ENCODE data around the gene WDR64.

The WDR64 gene

GRCh38 chr1:241713316-241713715, 61.2 kb downstream of the WDR64 start:
- peaks cover 0 to 4% (median 2%) of the 10 kb centered on the region in 5 donors for H3K27me3 ChIP-seq (ENCODE audit: control insufficient read depth in 5 of 5, insufficient read depth in 4 of 5, low read length in 5 of 5)
- H3K9me3 ChIP-seq (ENCODE audit: control insufficient read depth in 5 of 5, low read length in 5 of 5): no peaks in the 10 kb centered on the region
- H3K36me3 ChIP-seq (ENCODE audit: control insufficient read depth in 5 of 5, insufficient read depth in 5 of 5, low read length in 5 of 5): no peaks in the 10 kb centered on the region
- no peaks in the 10 kb centered on the region for H3K4me1 ChIP-seq (ENCODE audit: control insufficient read depth in 5 of 5, insufficient read depth in 5 of 5, low read length in 5 of 5)
- no peak overlapping the region for H3K4me3 ChIP-seq (ENCODE audit: low read depth in 1 of 5, low read length in 5 of 5)
- no peak overlapping the region for H3K9ac ChIP-seq (ENCODE audit: low read length in 5 of 5)
- no peak overlapping the region for H3K27ac ChIP-seq (ENCODE audit: low read depth, low read length)

GRCh38 chr1:241714321-241715218, 62.5 kb downstream of the WDR64 start:
- no peak overlapping the region for H3K4me3 ChIP-seq (ENCODE audit: low read depth in 1 of 5, low read length in 5 of 5)
- H3K27me3 ChIP-seq (ENCODE audit: control insufficient read depth in 5 of 5, insufficient read depth in 4 of 5, low read length in 5 of 5): peaks cover 0 to 5% (median 2%) of the 10 kb centered on the region in 5 donors
- no peaks in the 10 kb centered on the region for H3K4me1 ChIP-seq (ENCODE audit: control insufficient read depth in 5 of 5, insufficient read depth in 5 of 5, low read length in 5 of 5)
- H3K9me3 ChIP-seq (ENCODE audit: control insufficient read depth in 5 of 5, low read length in 5 of 5): no peaks in the 10 kb centered on the region
- H3K9ac ChIP-seq (ENCODE audit: low read length in 5 of 5): no peak overlapping the region
- H3K36me3 ChIP-seq (ENCODE audit: control insufficient read depth in 5 of 5, insufficient read depth in 5 of 5, low read length in 5 of 5): no peaks in the 10 kb centered on the region
- H3K27ac ChIP-seq (ENCODE audit: low read depth, low read length): no peak overlapping the region

GRCh38 chr1:241715435-241715834, 63.4 kb downstream of the WDR64 start:
- Histone ChIP-seq H3K27me3 (ENCODE audit: control insufficient read depth in 5 of 5, insufficient read depth in 4 of 5, low read length in 5 of 5) (peaks cover 0 to 5% (median 2%) of the 10 kb centered on the region in 5 donors), H3K4me3 (ENCODE audit: low read depth in 1 of 5, low read length in 5 of 5) (no peak overlapping the region), H3K4me1 (ENCODE audit: control insufficient read depth in 5 of 5, insufficient read depth in 5 of 5, low read length in 5 of 5) (no peaks in the 10 kb centered on the region), H3K27ac (ENCODE audit: low read depth, low read length) (no peak overlapping the region), H3K9ac (ENCODE audit: low read length in 5 of 5) (no peak overlapping the region), H3K9me3 (ENCODE audit: control insufficient read depth in 5 of 5, low read length in 5 of 5) (no peaks in the 10 kb centered on the region), H3K36me3 (ENCODE audit: control insufficient read depth in 5 of 5, insufficient read depth in 5 of 5, low read length in 5 of 5) (no peaks in the 10 kb centered on the region)

- Histone ChIP-seq H3K27ac (ENCODE audit: low read depth, low read length) (no peak overlapping the region), H3K4me3 (ENCODE audit: low read depth in 1 of 5, low read length in 5 of 5) (no peak overlapping the region), H3K36me3 (ENCODE audit: control insufficient read depth in 5 of 5, insufficient read depth in 5 of 5, low read length in 5 of 5) (no peaks in the 10 kb centered on the region), H3K4me1 (ENCODE audit: control insufficient read depth in 5 of 5, insufficient read depth in 5 of 5, low read length in 5 of 5) (no peaks in the 10 kb centered on the region), H3K9me3 (ENCODE audit: control insufficient read depth in 5 of 5, low read length in 5 of 5) (no peaks in the 10 kb centered on the region), H3K27me3 (ENCODE audit: control insufficient read depth in 5 of 5, insufficient read depth in 4 of 5, low read length in 5 of 5) (peaks cover 0 to 5% (median 2%) of the 10 kb centered on the region in 5 donors), H3K9ac (ENCODE audit: low read length in 5 of 5) (no peak overlapping the region)
These were observed 63.9 kb downstream of the WDR64 start for GRCh38 chr1:241715956-241716355.

GRCh38 chr1:241716915-241717656, 65.0 kb downstream of the WDR64 start:
- H3K27me3 ChIP-seq (ENCODE audit: control insufficient read depth in 5 of 5, insufficient read depth in 4 of 5, low read length in 5 of 5): peaks cover 0 to 5% (median 2%) of the 10 kb centered on the region in 5 donors
- no peaks in the 10 kb centered on the region for H3K4me1 ChIP-seq (ENCODE audit: control insufficient read depth in 5 of 5, insufficient read depth in 5 of 5, low read length in 5 of 5)
- H3K36me3 ChIP-seq (ENCODE audit: control insufficient read depth in 5 of 5, insufficient read depth in 5 of 5, low read length in 5 of 5): no peaks in the 10 kb centered on the region
- no peak overlapping the region for H3K9ac ChIP-seq (ENCODE audit: low read length in 5 of 5)
- no peaks in the 10 kb centered on the region for H3K9me3 ChIP-seq (ENCODE audit: control insufficient read depth in 5 of 5, low read length in 5 of 5)
- H3K27ac ChIP-seq (ENCODE audit: low read depth, low read length): no peak overlapping the region
- no peak overlapping the region for H3K4me3 ChIP-seq (ENCODE audit: low read depth in 1 of 5, low read length in 5 of 5)

- H3K9ac ChIP-seq (ENCODE audit: low read length in 5 of 5): no peak overlapping the region
- H3K9me3 ChIP-seq (ENCODE audit: control insufficient read depth in 5 of 5, low read length in 5 of 5): no peaks in the 10 kb centered on the region
- H3K4me3 ChIP-seq (ENCODE audit: low read depth in 1 of 5, low read length in 5 of 5): no peak overlapping the region
- H3K36me3 ChIP-seq (ENCODE audit: control insufficient read depth in 5 of 5, insufficient read depth in 5 of 5, low read length in 5 of 5): no peaks in the 10 kb centered on the region
- H3K4me1 ChIP-seq (ENCODE audit: control insufficient read depth in 5 of 5, insufficient read depth in 5 of 5, low read length in 5 of 5): no peaks in the 10 kb centered on the region
- peaks cover 0 to 5% (median 2%) of the 10 kb centered on the region in 5 donors for H3K27me3 ChIP-seq (ENCODE audit: control insufficient read depth in 5 of 5, insufficient read depth in 4 of 5, low read length in 5 of 5)
- H3K27ac ChIP-seq (ENCODE audit: low read depth, low read length): no peak overlapping the region
These were observed 65.9 kb downstream of the WDR64 start for GRCh38 chr1:241717975-241718374.

GRCh38 chr1:241721011-241721410, 68.9 kb downstream of the WDR64 start:
- Histone ChIP-seq H3K9me3 (ENCODE audit: control insufficient read depth in 5 of 5, low read length in 5 of 5) (no peaks in the 10 kb centered on the region), H3K9ac (ENCODE audit: low read length in 5 of 5) (no peak overlapping the region), H3K4me1 (ENCODE audit: control insufficient read depth in 5 of 5, insufficient read depth in 5 of 5, low read length in 5 of 5) (no peaks in the 10 kb centered on the region), H3K27me3 (ENCODE audit: control insufficient read depth in 5 of 5, insufficient read depth in 4 of 5, low read length in 5 of 5) (peaks cover 0 to 5% (median 2%) of the 10 kb centered on the region in 5 donors), H3K27ac (ENCODE audit: low read depth, low read length) (no peak overlapping the region), H3K36me3 (ENCODE audit: control insufficient read depth in 5 of 5, insufficient read depth in 5 of 5, low read length in 5 of 5) (no peaks in the 10 kb centered on the region), H3K4me3 (ENCODE audit: low read depth in 1 of 5, low read length in 5 of 5) (no peak overlapping the region)

- no peaks in the 10 kb centered on the region for H3K9me3 ChIP-seq (ENCODE audit: control insufficient read depth in 5 of 5, low read length in 5 of 5)
- H3K27me3 ChIP-seq (ENCODE audit: control insufficient read depth in 5 of 5, insufficient read depth in 4 of 5, low read length in 5 of 5): peaks cover 0 to 4% (median 2%) of the 10 kb centered on the region in 5 donors
- H3K27ac ChIP-seq (ENCODE audit: low read depth, low read length): no peak overlapping the region
- H3K4me3 ChIP-seq (ENCODE audit: low read depth in 1 of 5, low read length in 5 of 5): no peak overlapping the region
- no peaks in the 10 kb centered on the region for H3K4me1 ChIP-seq (ENCODE audit: control insufficient read depth in 5 of 5, insufficient read depth in 5 of 5, low read length in 5 of 5)
- no peak overlapping the region for H3K9ac ChIP-seq (ENCODE audit: low read length in 5 of 5)
- no peaks in the 10 kb centered on the region for H3K36me3 ChIP-seq (ENCODE audit: control insufficient read depth in 5 of 5, insufficient read depth in 5 of 5, low read length in 5 of 5)
These were observed 70.9 kb downstream of the WDR64 start for GRCh38 chr1:241722947-241723346.

- Histone ChIP-seq H3K4me1 (ENCODE audit: control insufficient read depth in 5 of 5, insufficient read depth in 5 of 5, low read length in 5 of 5) (no peaks in the 10 kb centered on the region), H3K36me3 (ENCODE audit: control insufficient read depth in 5 of 5, insufficient read depth in 5 of 5, low read length in 5 of 5) (no peaks in the 10 kb centered on the region), H3K4me3 (ENCODE audit: low read depth in 1 of 5, low read length in 5 of 5) (no peak overlapping the region), H3K27me3 (ENCODE audit: control insufficient read depth in 5 of 5, insufficient read depth in 4 of 5, low read length in 5 of 5) (no peaks in the 10 kb centered on the region), H3K27ac (ENCODE audit: low read depth, low read length) (no peak overlapping the region), H3K9me3 (ENCODE audit: control insufficient read depth in 5 of 5, low read length in 5 of 5) (no peaks in the 10 kb centered on the region), H3K9ac (ENCODE audit: low read length in 5 of 5) (no peak overlapping the region)
These were observed 72.8 kb downstream of the WDR64 start for GRCh38 chr1:241724741-241725356.

GRCh38 chr1:241730031-241730430, 78.0 kb downstream of the WDR64 start:
- Histone ChIP-seq H3K27me3 (ENCODE audit: control insufficient read depth in 5 of 5, insufficient read depth in 4 of 5, low read length in 5 of 5) (no peaks in the 10 kb centered on the region), H3K9ac (ENCODE audit: low read length in 5 of 5) (no peak overlapping the region)

More at GRCh38 chr1:241730031-241730430, 78.0 kb downstream of the WDR64 start:
- Histone ChIP-seq H3K4me3 (ENCODE audit: low read depth in 1 of 5, low read length in 5 of 5) (no peak overlapping the region), H3K27ac (ENCODE audit: low read depth, low read length) (no peak overlapping the region), H3K36me3 (ENCODE audit: control insufficient read depth in 5 of 5, insufficient read depth in 5 of 5, low read length in 5 of 5) (no peaks in the 10 kb centered on the region), H3K9me3 (ENCODE audit: control insufficient read depth in 5 of 5, low read length in 5 of 5) (no peaks in the 10 kb centered on the region), H3K4me1 (ENCODE audit: control insufficient read depth in 5 of 5, insufficient read depth in 5 of 5, low read length in 5 of 5) (no peaks in the 10 kb centered on the region)
